Brain microvascular endothelial cell (primary cell): ENCODE data around the gene GREM1.

Source experiments
- DNase-seq: peaks from one replicate; pipeline ENCODE4 v3.0.0-alpha.2; 2020
- H3K27ac ChIP-seq: fragments of 250-450 bp; sonication (Bioruptor Pico); 2 replicates; pipeline ENCODE4 v1.5.1; 2020; ENCODE audit warnings: mild to moderate bottlenecking, moderate library complexity
- H3K27me3 ChIP-seq: fragments of 250-450 bp; sonication (Bioruptor Pico); replicated peaks from 2 replicates; pipeline ENCODE4 v1.5.1; 2020; ENCODE audit warnings: mild to moderate bottlenecking
- H3K36me3 ChIP-seq: fragments of 250-450 bp; sonication (Bioruptor Pico); replicated peaks from 2 replicates; pipeline ENCODE4 v1.5.1; 2020; ENCODE audit warnings: mild to moderate bottlenecking
- H3K4me3 ChIP-seq: 2 replicates; pipeline ENCODE4 v1.5.1; 2011; ENCODE audit warnings: low read depth, mild to moderate bottlenecking, control low read depth, low read length, moderate library complexity
- in situ Hi-C: cut with HindIII; loops from 2 replicates; pipeline ENCODE4 v1.10.0; 2017; ENCODE audit warnings: low sequenced_read_pairs, low pct_ligation_motif_present
- TF ChIP-seq, protein P1 (sequence below): IDR thresholded peaks from 2 replicates; pipeline ENCODE4 v1.5.1; 2011; ENCODE audit warnings: low read depth, mild to moderate bottlenecking, moderate library complexity, low read length, control low read depth, inconsistent platforms; ENCODE audit errors: missing control alignments

GREM1 gene

DNA sequence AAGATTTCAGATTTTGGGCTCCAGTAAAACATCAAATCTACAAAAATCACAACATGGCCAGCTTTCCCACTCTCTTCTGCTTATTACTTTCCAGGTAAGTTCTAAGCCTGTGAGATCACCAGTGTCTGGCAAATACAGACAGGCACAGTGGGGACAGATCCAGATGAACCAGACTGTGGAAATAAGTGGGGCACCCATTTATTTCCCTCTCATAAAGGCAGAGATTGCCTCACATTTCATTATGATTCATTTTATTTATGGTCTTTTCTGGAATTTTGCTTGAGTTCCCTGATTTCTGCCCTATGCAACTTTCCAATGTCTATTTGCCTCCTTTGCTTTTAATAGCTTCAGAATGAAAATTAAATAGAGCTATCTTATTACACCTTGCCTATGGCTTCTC is 66.8 kb downstream of the GREM1 start:
- TF ChIP-seq, protein P1, sequence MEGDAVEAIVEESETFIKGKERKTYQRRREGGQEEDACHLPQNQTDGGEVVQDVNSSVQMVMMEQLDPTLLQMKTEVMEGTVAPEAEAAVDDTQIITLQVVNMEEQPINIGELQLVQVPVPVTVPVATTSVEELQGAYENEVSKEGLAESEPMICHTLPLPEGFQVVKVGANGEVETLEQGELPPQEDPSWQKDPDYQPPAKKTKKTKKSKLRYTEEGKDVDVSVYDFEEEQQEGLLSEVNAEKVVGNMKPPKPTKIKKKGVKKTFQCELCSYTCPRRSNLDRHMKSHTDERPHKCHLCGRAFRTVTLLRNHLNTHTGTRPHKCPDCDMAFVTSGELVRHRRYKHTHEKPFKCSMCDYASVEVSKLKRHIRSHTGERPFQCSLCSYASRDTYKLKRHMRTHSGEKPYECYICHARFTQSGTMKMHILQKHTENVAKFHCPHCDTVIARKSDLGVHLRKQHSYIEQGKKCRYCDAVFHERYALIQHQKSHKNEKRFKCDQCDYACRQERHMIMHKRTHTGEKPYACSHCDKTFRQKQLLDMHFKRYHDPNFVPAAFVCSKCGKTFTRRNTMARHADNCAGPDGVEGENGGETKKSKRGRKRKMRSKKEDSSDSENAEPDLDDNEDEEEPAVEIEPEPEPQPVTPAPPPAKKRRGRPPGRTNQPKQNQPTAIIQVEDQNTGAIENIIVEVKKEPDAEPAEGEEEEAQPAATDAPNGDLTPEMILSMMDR: no peak
- Histone ChIP-seq H3K4me3 (no peak overlapping the region), H3K36me3 (no peaks in the 10 kb centered on the region), H3K27ac (no peak overlapping the region), H3K27me3 (no peaks in the 10 kb centered on the region)
- in situ Hi-C loops: no loop called here
- DNase-seq: no peak

DNA sequence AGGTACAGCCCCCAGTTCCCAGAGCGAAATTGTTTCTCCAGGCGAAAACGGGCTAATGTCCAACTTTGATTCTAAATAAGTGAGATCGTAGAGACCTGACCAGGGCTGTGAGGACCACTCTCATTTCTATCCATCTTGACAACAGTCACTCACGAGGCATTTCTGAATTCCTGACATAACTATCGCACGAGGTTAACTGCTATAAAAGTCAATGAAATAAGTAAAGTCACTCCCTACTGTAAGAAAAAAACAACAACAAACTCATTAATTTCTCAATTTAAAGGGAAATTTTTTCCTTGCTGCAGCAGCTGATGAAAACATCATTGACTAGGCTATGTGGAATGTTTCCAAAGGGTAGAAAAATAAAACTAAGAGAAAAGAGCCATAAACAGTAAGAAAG is 69.1 kb downstream of the GREM1 start:
- Histone ChIP-seq H3K27me3 (no peaks in the 10 kb centered on the region), H3K4me3 (no peak overlapping the region), H3K27ac (no peak overlapping the region), H3K36me3 (no peaks in the 10 kb centered on the region)
- in situ Hi-C loops: no loop called here
- TF ChIP-seq, protein P1: no peak
- DNase-seq: no peak

DNA sequence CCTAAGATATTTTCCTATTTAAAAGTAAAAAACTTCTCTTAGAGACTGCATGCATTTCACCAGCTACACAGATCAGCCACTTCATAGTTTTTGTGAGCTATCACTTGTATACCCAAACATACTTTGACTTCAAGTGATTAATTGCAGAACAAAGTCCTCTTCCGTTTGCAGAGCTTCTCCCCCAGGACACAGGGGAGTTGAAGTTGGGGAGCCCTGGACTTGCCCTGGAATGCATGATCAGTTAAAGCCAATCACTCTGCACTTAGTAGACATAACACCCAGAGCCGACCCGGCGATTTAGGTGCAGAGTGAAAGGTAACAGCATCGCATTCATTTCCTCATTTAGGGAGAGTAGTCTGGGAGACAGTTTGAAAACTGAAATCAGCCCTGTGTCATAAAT is 70.1 kb downstream of the GREM1 start:
- in situ Hi-C loops: no loop called here
- DNase-seq: no peak
- H3K36me3 ChIP-seq: no peaks in the 10 kb centered on the region
- no peak overlapping the region for H3K27ac ChIP-seq
- no peak overlapping the region for H3K4me3 ChIP-seq
- TF ChIP-seq, protein P1: no peak
- no peaks in the 10 kb centered on the region for H3K27me3 ChIP-seq

DNA sequence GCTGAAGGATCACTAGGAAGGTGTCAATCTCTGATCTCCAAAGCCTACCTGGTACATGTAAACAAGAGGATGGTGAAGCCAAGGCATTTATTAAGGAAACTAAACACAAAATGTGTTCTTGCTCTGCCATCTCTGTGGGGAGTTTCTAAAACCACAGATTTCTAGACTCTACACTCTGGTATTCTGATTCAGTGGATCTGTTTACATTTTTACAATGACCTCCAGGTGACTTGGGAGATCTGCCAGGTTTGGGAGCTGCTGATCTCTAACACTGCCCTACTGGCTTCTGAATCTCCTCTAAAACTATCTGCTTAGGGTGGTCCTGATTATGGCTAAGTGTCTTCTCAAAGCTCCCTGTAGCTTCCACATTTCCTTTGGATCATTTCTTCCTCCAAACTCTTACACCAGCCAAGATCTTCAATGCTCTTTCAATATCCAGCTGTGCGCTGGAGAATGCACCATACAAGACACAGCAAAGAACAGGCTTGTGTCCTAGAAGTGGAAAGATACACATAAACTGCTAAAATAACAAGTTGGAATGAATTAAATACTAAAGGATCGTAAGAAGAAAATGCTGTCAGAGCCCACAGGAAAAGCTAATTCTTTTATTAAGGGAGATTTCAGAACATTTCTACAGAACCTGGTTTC is 72.7 kb downstream of the GREM1 start:
- TF ChIP-seq, protein P1: no peak
- Histone ChIP-seq H3K36me3 (no peaks in the 10 kb centered on the region), H3K27me3 (no peaks in the 10 kb centered on the region), H3K27ac (no peak overlapping the region), H3K4me3 (no peak overlapping the region)
- DNase-seq: no peak
- in situ Hi-C loops: no loop called here

DNA sequence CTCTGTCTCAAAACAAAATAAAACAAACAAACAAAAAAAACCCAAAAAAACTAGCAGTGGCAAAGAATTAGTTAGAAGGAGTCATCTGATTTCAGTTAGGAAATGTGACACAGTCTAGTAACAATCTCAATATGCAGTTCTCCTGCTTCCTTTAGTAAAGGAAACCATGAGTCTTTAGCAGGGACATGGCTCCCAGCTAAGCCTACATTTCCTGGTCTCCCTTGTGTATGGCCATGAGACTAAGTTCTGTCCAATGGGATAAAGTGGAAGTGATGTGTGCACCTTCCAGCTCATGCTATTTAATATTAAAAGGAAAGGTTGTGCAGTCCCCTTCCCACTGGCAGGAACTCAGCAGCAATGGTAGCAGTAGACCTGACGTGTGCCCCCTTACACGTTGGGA is 74.6 kb downstream of the GREM1 start:
- no peak overlapping the region for H3K27ac ChIP-seq
- in situ Hi-C loops: no loop called here

More for the DNA sequence above, 74.6 kb downstream of the GREM1 start:
- no peak for DNase-seq
- no peaks in the 10 kb centered on the region for H3K36me3 ChIP-seq
- H3K4me3 ChIP-seq: no peak overlapping the region
- no peaks in the 10 kb centered on the region for H3K27me3 ChIP-seq
- TF ChIP-seq, protein P1: no peak
